Parathyroid adenoma (tissue), 2 donors: ENCODE data around the gene MLLT6.

ENCODE experiments used
- H2AFZ ChIP-seq: fragments of 300-600 bp; sonication (generic); one replicate; pipeline ENCODE4 v1.7.0; 2017; ENCODE audit warnings: antibody characterized with exemption, mild to moderate bottlenecking
- H3K27ac ChIP-seq: fragments of 300-600 bp; sonication (generic); one replicate; pipeline ENCODE4 v1.7.0; 2017
- H3K27me3 ChIP-seq: fragments of 300-600 bp; sonication (generic); one replicate; pipeline ENCODE4 v1.7.0; 2017; ENCODE audit warnings: low read length; ENCODE audit not compliant: control insufficient read depth, insufficient read depth
- H3K36me3 ChIP-seq: fragments of 300-600 bp; sonication (generic); one replicate; pipeline ENCODE4 v1.7.0; 2017; ENCODE audit warnings: low read length; ENCODE audit not compliant: control insufficient read depth, insufficient read depth
- H3K4me1 ChIP-seq: fragments of 300-600 bp; sonication (generic); one replicate; pipeline ENCODE4 v1.7.0; 2017; ENCODE audit warnings: control low read depth
- H3K4me2 ChIP-seq: fragments of 300-600 bp; sonication (generic); one replicate; pipeline ENCODE4 v1.7.0; 2017; ENCODE audit warnings: low read length
- H3K4me3 ChIP-seq: fragments of 300-600 bp; sonication (generic); one replicate; pipeline ENCODE4 v1.7.0; 2017; ENCODE audit warnings: low read depth, low read length
- H3K79me2 ChIP-seq: fragments of 300-600 bp; sonication (generic); one replicate; pipeline ENCODE4 v1.7.0; 2017; ENCODE audit warnings: control low read depth
- H3K9ac ChIP-seq: fragments of 300-600 bp; sonication (generic); one replicate; pipeline ENCODE4 v1.7.0; 2017; ENCODE audit warnings: mild to moderate bottlenecking
- H3K9me3 ChIP-seq: fragments of 300-600 bp; sonication (generic); one replicate; pipeline ENCODE4 v1.7.0; 2017; ENCODE audit warnings: low read length; ENCODE audit not compliant: control insufficient read depth
- TF ChIP-seq, protein P1 (sequence below): fragments of 300-600 bp; sonication (generic); IDR thresholded peaks from one replicate; pipeline ENCODE4 v1.7.0; 2017; ENCODE audit warnings: antibody characterized with exemption, mild to moderate bottlenecking
- donor health status: primary hyperparathyroidism.

Gene MLLT6

DNA sequence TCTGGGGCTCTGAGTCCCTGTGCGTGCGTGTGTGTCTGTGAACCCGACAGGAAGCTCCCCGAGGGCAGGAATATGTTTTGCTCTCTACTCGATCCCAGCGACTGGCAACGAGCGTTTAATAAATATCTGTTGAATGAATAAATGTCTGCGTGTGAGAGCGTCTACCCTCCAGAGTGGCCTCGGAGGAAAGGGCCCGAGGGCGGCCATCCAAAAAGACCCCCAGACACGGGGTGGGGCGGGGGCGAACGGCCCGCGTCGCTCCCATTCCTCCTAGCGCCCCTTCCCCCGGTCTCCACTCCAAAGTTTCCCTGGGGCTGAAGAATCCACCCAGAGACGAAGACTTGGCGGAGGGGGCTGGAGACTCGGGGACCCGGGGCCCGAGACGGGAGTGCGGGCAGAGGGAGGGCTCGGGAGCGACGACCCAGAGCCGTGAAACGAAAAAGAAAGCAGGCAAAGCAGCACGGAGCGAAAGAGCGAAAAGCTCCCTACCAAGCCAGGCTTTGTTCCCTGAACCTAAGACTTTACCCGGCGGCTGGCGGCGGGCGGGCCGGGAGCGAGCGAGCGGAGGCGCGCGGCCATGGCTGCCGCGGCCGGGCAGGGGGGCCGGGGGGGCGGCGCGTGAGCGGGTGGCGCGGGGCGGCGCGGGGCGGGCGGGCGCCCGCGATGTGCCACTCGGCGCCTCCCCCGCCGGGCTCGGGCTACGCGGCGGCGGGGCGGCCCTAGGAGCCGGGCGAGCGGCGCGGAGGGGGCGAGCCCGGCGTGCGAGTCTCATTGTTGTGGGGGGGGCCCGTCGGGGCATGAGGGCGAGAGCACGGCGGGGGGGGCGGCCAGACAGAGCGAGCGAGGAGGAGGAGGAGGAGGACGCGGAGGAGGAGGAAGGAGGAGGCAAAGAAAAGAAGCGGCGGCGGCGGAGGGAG lies at the start of gene MLLT6:
Gene MLLT6, plus strand, starts transcription at position 668 of the 917 bp plus-strand sequence. CDS start 360 bp downstream, outside the sequence.
- Histone ChIP-seq H3K9me3 (no peaks in the 10 kb centered on the region), H3K36me3 (no peaks in the 10 kb centered on the region), H3K79me2 (no peaks in the 10 kb centered on the region), H3K4me1 (peaks cover 23% of the 10 kb centered on the region), H3K27me3 (no peaks in the 10 kb centered on the region), H3K4me2 (peak within 1 kb of the TSS; percentile 94), H3K9ac (peak within 1 kb of the TSS; percentile 33), H2AFZ (peak within 1 kb of the TSS; percentile 89), H3K4me3 (peak within 1 kb of the TSS; percentile 84), H3K27ac (peak within 1 kb of the TSS; percentile 95)
- TF ChIP-seq, protein P1, sequence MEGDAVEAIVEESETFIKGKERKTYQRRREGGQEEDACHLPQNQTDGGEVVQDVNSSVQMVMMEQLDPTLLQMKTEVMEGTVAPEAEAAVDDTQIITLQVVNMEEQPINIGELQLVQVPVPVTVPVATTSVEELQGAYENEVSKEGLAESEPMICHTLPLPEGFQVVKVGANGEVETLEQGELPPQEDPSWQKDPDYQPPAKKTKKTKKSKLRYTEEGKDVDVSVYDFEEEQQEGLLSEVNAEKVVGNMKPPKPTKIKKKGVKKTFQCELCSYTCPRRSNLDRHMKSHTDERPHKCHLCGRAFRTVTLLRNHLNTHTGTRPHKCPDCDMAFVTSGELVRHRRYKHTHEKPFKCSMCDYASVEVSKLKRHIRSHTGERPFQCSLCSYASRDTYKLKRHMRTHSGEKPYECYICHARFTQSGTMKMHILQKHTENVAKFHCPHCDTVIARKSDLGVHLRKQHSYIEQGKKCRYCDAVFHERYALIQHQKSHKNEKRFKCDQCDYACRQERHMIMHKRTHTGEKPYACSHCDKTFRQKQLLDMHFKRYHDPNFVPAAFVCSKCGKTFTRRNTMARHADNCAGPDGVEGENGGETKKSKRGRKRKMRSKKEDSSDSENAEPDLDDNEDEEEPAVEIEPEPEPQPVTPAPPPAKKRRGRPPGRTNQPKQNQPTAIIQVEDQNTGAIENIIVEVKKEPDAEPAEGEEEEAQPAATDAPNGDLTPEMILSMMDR, result no peak

DNA sequence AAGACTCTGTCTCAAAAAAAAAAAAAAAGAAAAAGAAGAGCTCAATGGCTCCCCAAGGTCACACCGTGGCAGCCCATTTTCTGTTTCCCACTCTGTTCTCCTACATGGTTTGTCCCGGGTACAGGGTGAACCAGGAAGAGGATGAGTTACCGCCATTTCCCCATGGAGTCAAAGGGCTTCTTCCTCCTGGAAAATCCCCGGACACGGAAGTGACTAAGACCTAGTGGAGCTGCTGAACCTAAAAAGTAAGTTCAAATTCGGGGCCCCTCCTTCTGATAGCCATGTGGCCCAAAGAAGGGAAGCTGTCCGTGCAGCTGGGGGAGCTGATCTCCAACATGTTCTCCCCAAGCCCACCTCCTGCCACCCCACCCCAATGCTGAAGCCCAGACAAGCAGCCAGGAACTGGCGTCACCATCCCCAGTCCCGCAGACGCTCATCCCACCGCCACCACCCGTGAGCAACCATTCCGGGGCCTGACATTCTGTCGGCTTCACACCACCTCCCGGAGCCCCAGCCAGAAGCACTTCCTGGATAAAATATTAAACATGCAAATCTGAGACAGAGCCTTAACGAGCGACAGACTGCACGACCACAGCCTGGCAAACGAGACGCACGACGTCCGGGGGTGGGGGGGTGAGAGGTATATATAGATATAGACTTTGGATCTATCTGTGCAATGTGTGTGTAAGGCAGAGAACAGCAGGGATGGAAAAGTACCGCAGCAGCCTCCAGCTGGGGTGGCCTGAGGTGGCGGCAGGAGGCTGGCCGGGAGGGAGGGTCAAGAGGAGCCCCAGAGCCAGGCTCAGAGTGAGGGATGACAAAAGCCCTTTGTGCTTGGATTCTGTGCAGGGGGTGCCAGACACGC lies 47.9 kb upstream of the MLLT6 start:
- no peak overlapping the region for H2AFZ ChIP-seq
- no peaks in the 10 kb centered on the region for H3K27me3 ChIP-seq
- H3K4me1 ChIP-seq, result no peaks in the 10 kb centered on the region
- TF ChIP-seq, protein P1, result no peak
- H3K9ac ChIP-seq, result no peak overlapping the region
- H3K4me3 ChIP-seq, result no peak overlapping the region
- no peak overlapping the region for H3K27ac ChIP-seq
- no peaks in the 10 kb centered on the region for H3K9me3 ChIP-seq
- H3K36me3 ChIP-seq, result no peaks in the 10 kb centered on the region
- H3K79me2 ChIP-seq, result no peaks in the 10 kb centered on the region
- H3K4me2 ChIP-seq, result no peak overlapping the region

DNA sequence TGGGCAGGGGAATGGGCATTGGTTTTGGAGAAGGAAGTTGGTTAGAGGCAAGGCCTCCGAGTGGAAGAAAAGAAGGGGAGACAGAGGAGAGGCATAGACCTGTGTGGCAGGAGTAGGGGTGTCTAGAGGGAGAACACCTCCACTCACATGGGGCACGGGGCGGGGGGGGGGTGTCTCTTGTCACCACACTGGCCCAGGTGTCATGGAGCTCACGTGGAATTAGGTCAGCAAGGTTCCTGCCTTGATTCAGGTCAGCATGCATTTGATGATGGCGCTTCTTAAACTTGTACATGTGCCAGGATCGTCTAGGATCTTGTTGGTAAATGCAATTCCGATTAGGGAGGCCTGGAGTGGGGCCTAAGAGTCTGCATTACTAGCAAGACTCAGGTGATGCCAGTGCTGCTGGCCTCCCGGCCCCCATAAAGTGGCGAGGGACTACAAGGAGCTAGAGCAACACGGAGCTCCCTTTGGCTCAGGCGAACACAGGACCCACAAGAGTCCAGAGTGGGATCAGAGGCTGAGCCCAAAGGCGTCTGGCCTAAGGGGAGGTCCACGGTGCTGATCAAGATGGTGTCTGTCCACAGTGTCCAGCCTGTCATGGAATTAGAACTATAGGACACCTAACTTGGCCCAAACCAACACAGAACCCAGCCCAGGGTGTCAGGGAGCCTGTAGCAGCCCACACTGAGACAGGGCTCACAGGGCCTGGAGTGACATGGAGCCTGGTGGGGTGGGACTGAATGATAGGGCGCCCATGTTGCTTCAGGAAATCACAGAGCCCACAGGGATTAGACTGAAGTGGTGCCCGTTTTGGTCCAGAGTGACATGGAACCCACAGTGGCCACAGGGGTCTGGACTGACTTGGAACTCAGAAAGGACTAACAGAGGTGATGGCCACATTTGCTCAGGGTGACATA lies 47.0 kb upstream of the MLLT6 start:
- TF ChIP-seq, protein P1, result no peak
- no peaks in the 10 kb centered on the region for H3K36me3 ChIP-seq
- no peak overlapping the region for H3K9ac ChIP-seq
- no peak overlapping the region for H3K4me3 ChIP-seq
- no peaks in the 10 kb centered on the region for H3K79me2 ChIP-seq
- no peak overlapping the region for H3K4me2 ChIP-seq
- no peaks in the 10 kb centered on the region for H3K4me1 ChIP-seq
- no peaks in the 10 kb centered on the region for H3K27me3 ChIP-seq
- no peak overlapping the region for H3K27ac ChIP-seq
- no peak overlapping the region for H2AFZ ChIP-seq
- H3K9me3 ChIP-seq, result no peaks in the 10 kb centered on the region

DNA sequence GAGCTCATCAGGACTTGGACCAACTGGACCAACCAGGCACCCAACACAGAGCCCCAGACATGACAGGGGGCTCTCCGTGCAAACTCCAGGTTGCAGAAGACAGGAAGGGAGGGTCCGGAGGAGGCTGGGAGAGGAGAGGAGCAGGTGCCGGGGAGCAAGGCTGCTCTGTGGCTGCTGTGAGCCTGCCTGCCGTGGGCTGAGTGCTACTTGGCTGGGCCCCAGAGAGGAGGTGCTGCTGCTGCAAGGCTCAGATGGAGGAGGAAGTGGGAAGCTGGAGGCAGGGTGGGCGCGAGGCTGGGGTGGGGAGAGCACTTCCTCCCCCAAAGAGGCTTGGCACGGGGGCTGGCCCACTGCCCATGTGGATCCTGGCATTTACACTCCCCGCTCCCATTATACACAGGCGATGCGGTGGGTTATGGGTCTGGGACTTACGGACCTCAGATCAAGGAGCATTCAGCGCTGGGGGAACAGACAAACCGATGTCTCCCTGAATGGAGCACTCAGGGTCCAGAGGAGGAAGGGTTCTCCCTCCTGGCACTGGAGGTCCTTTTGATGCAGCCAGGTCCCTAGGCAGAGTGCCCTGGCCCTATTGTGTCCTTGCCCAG lies 46.2 kb upstream of the MLLT6 start:
- no peak overlapping the region for H3K4me3 ChIP-seq
- no peaks in the 10 kb centered on the region for H3K4me1 ChIP-seq
- H3K9me3 ChIP-seq, result no peaks in the 10 kb centered on the region
- TF ChIP-seq, protein P1, result no peak
- H3K27ac ChIP-seq, result no peak overlapping the region
- H2AFZ ChIP-seq, result no peak overlapping the region
- H3K9ac ChIP-seq, result no peak overlapping the region
- no peaks in the 10 kb centered on the region for H3K36me3 ChIP-seq
- no peaks in the 10 kb centered on the region for H3K79me2 ChIP-seq
- no peaks in the 10 kb centered on the region for H3K27me3 ChIP-seq
- H3K4me2 ChIP-seq, result no peak overlapping the region
